GM12872 (cell line): ENCODE measurements around the gene COG7.

ENCODE experiments used
- CTCF ChIP-seq: IDR thresholded peaks from 3 replicates; pipeline ENCODE4 v1.5.1; 2011; ENCODE audit warnings: low read depth, mild to moderate bottlenecking, low read length, moderate library complexity; ENCODE audit not compliant: insufficient read depth

COG7 gene

GRCh38 chr16:23398987-23399805 is 53.8 kb downstream of the COG7 start:
- TF ChIP-seq CTCF = no peak

- no peak for TF ChIP-seq CTCF
Measured at GRCh38 chr16:23397464-23397863, 55.5 kb downstream of the COG7 start.

GRCh38 chr16:23395732-23396131 is 57.3 kb downstream of the COG7 start:
- TF ChIP-seq CTCF = no peak

GRCh38 chr16:23394141-23394831 is 58.7 kb downstream of the COG7 start:
- no peak for TF ChIP-seq CTCF

GRCh38 chr16:23392223-23392600 is 60.8 kb downstream of the COG7 start:
- TF ChIP-seq CTCF = no peak

GRCh38 chr16:23391381-23392222 is 61.4 kb downstream of the COG7 start:
- TF ChIP-seq CTCF = no peak

- TF ChIP-seq CTCF = no peak
Measured at GRCh38 chr16:23389201-23389600, 63.8 kb downstream of the COG7 start.
